H9 (cell line): ENCODE measurements around the gene ARPC5. TPM values are rescaled to one million over a fixed set of nuclear protein-coding genes. Genes with fewer than 3 reads are reported as not detected.

Experiments used
- DNase-seq: peaks from one replicate; pipeline ENCODE4 v3.0.0-alpha.2; 2017
- H2AFZ ChIP-seq: one replicate; pipeline ENCODE4 v1.6.1; 2013; ENCODE audit warnings: mild to moderate bottlenecking, low read length, control low read depth, moderate library complexity
- H2AK5ac ChIP-seq: 2 replicates; pipeline ENCODE4 v1.6.1; 2013; ENCODE audit warnings: low read length, control low read depth, mixed read lengths; ENCODE audit not compliant: insufficient read length
- H2BK120ac ChIP-seq: one replicate; pipeline ENCODE4 v1.6.1; 2013; ENCODE audit warnings: low read depth, mild to moderate bottlenecking, low read length, control low read depth, inconsistent platforms; ENCODE audit not compliant: poor library complexity, severe bottlenecking
- H2BK12ac ChIP-seq: 2 replicates; pipeline ENCODE4 v1.6.1; 2013; ENCODE audit warnings: low read length, control low read depth, mixed read lengths, low read depth; ENCODE audit not compliant: insufficient read length
- H2BK15ac ChIP-seq: 2 replicates; pipeline ENCODE4 v1.6.1; 2013; ENCODE audit warnings: low read depth, low read length, control low read depth
- H2BK20ac ChIP-seq: one replicate; pipeline ENCODE4 v1.6.1; 2013; ENCODE audit warnings: low read depth, mild to moderate bottlenecking, low read length, control low read depth, inconsistent platforms; ENCODE audit not compliant: poor library complexity, severe bottlenecking
- H2BK5ac ChIP-seq: 2 replicates; pipeline ENCODE4 v1.6.1; 2013; ENCODE audit warnings: low read length, control low read depth, mixed read lengths; ENCODE audit not compliant: insufficient read length
- H3K14ac ChIP-seq: 2 replicates; pipeline ENCODE4 v1.6.1; 2013; ENCODE audit warnings: low read length, control low read depth; ENCODE audit not compliant: insufficient read depth
- H3K18ac ChIP-seq: 2 replicates; pipeline ENCODE4 v1.6.1; 2013; ENCODE audit warnings: low read depth, mild to moderate bottlenecking, mixed read lengths, low read length, control low read depth; ENCODE audit not compliant: insufficient read length
- H3K23ac ChIP-seq: 2 replicates; pipeline ENCODE4 v1.6.1; 2013; ENCODE audit warnings: low read length, control low read depth, mixed read lengths, low read depth; ENCODE audit not compliant: insufficient read length
- H3K23me2 ChIP-seq: 2 replicates; pipeline ENCODE4 v1.6.1; 2013; ENCODE audit warnings: low read depth, mild to moderate bottlenecking, mixed read lengths, low read length, control low read depth; ENCODE audit not compliant: insufficient read length, poor library complexity, severe bottlenecking
- H3K27ac ChIP-seq: 2 replicates; pipeline ENCODE4 v1.5.1; 2013; ENCODE audit warnings: low read length, control low read depth, mixed read lengths, low read depth; ENCODE audit not compliant: insufficient read length
- H3K27me3 ChIP-seq: 2 replicates; pipeline ENCODE4 v1.6.1; 2013; ENCODE audit warnings: low read length, control low read depth, inconsistent platforms; ENCODE audit not compliant: insufficient read depth
- H3K4ac ChIP-seq: 2 replicates; pipeline ENCODE4 v1.6.1; 2013; ENCODE audit warnings: low read depth, mild to moderate bottlenecking, control low read depth, inconsistent platforms, low read length, moderate library complexity
- H3K4me1 ChIP-seq: 2 replicates; pipeline ENCODE4 v1.6.1; 2013; ENCODE audit warnings: low read length, control low read depth, inconsistent platforms; ENCODE audit not compliant: insufficient read depth
- H3K4me2 ChIP-seq: 2 replicates; pipeline ENCODE4 v1.6.1; 2013; ENCODE audit warnings: low read length, control low read depth, mixed read lengths; ENCODE audit not compliant: insufficient read length, insufficient read depth
- H3K56ac ChIP-seq: 2 replicates; pipeline ENCODE4 v1.6.1; 2013; ENCODE audit warnings: low read depth, mild to moderate bottlenecking, mixed read lengths, low read length, control low read depth; ENCODE audit not compliant: insufficient read length
- H3K79me1 ChIP-seq: 2 replicates; pipeline ENCODE4 v1.6.1; 2013; ENCODE audit warnings: low read depth, mild to moderate bottlenecking, moderate library complexity, low read length, control low read depth, inconsistent platforms; ENCODE audit not compliant: insufficient read depth, poor library complexity, severe bottlenecking
- H3K79me2 ChIP-seq: 2 replicates; pipeline ENCODE4 v1.6.1; 2013; ENCODE audit warnings: low read length, control low read depth, inconsistent platforms; ENCODE audit not compliant: insufficient read depth
- H3K9ac ChIP-seq: 2 replicates; pipeline ENCODE4 v1.6.1; 2013; ENCODE audit warnings: low read length, control low read depth, mixed read lengths; ENCODE audit not compliant: insufficient read length; ENCODE audit errors: extremely low read depth
- H3K9me3 ChIP-seq: one replicate; pipeline ENCODE4 v1.6.1; 2013; ENCODE audit warnings: low read depth, low read length, inconsistent platforms; ENCODE audit not compliant: control insufficient read depth
- H3T11ph ChIP-seq: one replicate; pipeline ENCODE4 v1.6.1; 2013; ENCODE audit warnings: mild to moderate bottlenecking, low read length, control low read depth, inconsistent platforms
- H4K20me1 ChIP-seq: one replicate; pipeline ENCODE4 v1.6.1; 2013; ENCODE audit not compliant: control insufficient read depth, insufficient read length, insufficient read depth
- H4K5ac ChIP-seq: 2 replicates; pipeline ENCODE4 v1.6.1; 2013; ENCODE audit warnings: low read depth, mild to moderate bottlenecking, mixed read lengths, low read length, control low read depth; ENCODE audit not compliant: insufficient read length
- H4K8ac ChIP-seq: replicated peaks from 2 replicates; pipeline ENCODE4 v1.6.1; 2013; ENCODE audit warnings: low read length, control low read depth, mixed read lengths, low read depth; ENCODE audit not compliant: insufficient read length
- H4K91ac ChIP-seq: 2 replicates; pipeline ENCODE4 v1.6.1; 2013; ENCODE audit warnings: low read depth, mild to moderate bottlenecking, moderate library complexity, mixed read lengths, low read length, control low read depth; ENCODE audit not compliant: insufficient read length
- H3K27ac Mint-ChIP-seq, 3 experiments: 2 replicates in 2 of 3; 3 replicates in 1 of 3; pipeline ENCODE4 v1.8.0; 2020 to 2021; ENCODE audit warnings: mixed read lengths in 3 of 3, mild to moderate bottlenecking in 1 of 3, moderate library complexity in 1 of 3
- H3K27me3 Mint-ChIP-seq: 2 replicates; pipeline ENCODE4 v1.8.0; 2021; ENCODE audit warnings: low read depth, mild to moderate bottlenecking, moderate library complexity, mixed read lengths
- H3K36me3 Mint-ChIP-seq, 3 experiments: 2 replicates in 2 of 3; 3 replicates in 1 of 3; pipeline ENCODE4 v1.8.0; 2020 to 2021; ENCODE audit warnings: low read depth in 3 of 3, mixed read lengths in 3 of 3; ENCODE audit not compliant: insufficient read depth in 1 of 3
- H3K4me1 Mint-ChIP-seq, 2 experiments: 2 replicates each; pipeline ENCODE4 v1.8.0; 2020; ENCODE audit warnings: mixed read lengths in 2 of 2
- H3K4me3 Mint-ChIP-seq, 2 experiments: 2 replicates in 1 of 2; 3 replicates in 1 of 2; pipeline ENCODE4 v1.8.0; 2020 to 2021; ENCODE audit warnings: mild to moderate bottlenecking in 2 of 2, mixed read lengths in 2 of 2, moderate library complexity in 1 of 2
- H3K9me3 Mint-ChIP-seq, 2 experiments: 2 replicates in 1 of 2; 3 replicates in 1 of 2; pipeline ENCODE4 v1.8.0; 2020; ENCODE audit warnings: mild to moderate bottlenecking in 2 of 2, mixed read lengths in 2 of 2, moderate library complexity in 1 of 2
- WGBS: extraction: QIAGEN DNeasy Blood & Tissue Kit; methylation state at CpG from one replicate; pipeline ENCODE4 v1.1.7; 2013; ENCODE audit warnings: missing lambda C conversion rate, low lambda C conversion rate, mixed read lengths; ENCODE audit not compliant: insufficient read length; ENCODE audit errors: extremely low coverage; 5-methylcytosine and 5-hydroxymethylcytosine counted together
- total RNA-seq: library from RNA; stranded (reverse); gene quantifications from 2 replicates; pipeline ENCODE4 v1.2.1, GENCODE V29; 2021
- TF ChIP-seq, protein P1 (sequence below): fragments of 200-600 bp; sonication (generic); conservative IDR thresholded peaks from 3 replicates; pipeline ENCODE4 v1.8.0; 2021; ENCODE audit warnings: antibody characterized with exemption, mild to moderate bottlenecking

ARPC5 gene
- total RNA-seq, 1 experiment from 2014 or later = 67.7 TPM

DNA sequence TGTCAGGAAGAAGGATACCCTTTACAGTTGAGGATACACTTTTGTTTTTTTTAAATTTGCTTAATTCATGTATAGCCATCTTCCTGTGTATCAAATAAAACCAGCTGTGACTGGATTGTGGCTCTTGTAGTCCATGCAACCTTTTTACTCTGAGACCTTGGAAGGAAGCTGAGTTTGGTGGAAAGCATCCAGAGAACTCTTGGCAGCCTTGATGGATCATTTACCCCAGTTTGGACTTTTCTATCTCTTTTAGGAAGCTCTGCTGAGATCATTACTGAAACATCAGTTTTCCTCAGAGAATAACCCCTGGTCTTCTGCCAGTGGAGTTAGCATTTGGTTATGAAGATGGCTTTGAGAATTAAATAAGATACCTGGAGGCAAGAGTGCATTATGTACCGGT is 38.8 kb upstream of the ARPC5 start:
- Histone ChIP-seq H2AFZ (no peak overlapping the region), H2BK5ac (no peak overlapping the region), H2BK12ac (no peak overlapping the region), H2BK15ac (no peak overlapping the region), H3K56ac (no peak overlapping the region), H3K14ac (no peak overlapping the region), H3K4me1 (no peaks in the 10 kb centered on the region), H3K4me2 (no peak overlapping the region), H4K8ac (no peak overlapping the region), H3K9ac (no peak overlapping the region), H3K23me2 (no peaks in the 10 kb centered on the region), H2AK5ac (no peak overlapping the region), H3K79me1 (no peaks in the 10 kb centered on the region), H4K20me1 (no peaks in the 10 kb centered on the region), H3K18ac (no peak overlapping the region), H3K27ac (no peak overlapping the region), H2BK120ac (no peak overlapping the region), H3K79me2 (no peaks in the 10 kb centered on the region), H3K23ac (no peak overlapping the region), H3T11ph (no peak overlapping the region), H2BK20ac (no peak overlapping the region), H3K27me3 (no peaks in the 10 kb centered on the region), H3K9me3 (no peaks in the 10 kb centered on the region), H3K4ac (no peak overlapping the region), H4K91ac (no peak overlapping the region), H4K5ac (no peak overlapping the region)
- H3K27ac Mint-ChIP-seq = no peak overlapping the region
- no peak for DNase-seq
- H3K36me3 Mint-ChIP-seq = peaks cover 0 to 8% (median 5%) of the 10 kb centered on the region in 3 experiments; a peak in 3 of 7 replicates
- no peak overlapping the region for H3K4me3 Mint-ChIP-seq
- TF ChIP-seq, protein P1, sequence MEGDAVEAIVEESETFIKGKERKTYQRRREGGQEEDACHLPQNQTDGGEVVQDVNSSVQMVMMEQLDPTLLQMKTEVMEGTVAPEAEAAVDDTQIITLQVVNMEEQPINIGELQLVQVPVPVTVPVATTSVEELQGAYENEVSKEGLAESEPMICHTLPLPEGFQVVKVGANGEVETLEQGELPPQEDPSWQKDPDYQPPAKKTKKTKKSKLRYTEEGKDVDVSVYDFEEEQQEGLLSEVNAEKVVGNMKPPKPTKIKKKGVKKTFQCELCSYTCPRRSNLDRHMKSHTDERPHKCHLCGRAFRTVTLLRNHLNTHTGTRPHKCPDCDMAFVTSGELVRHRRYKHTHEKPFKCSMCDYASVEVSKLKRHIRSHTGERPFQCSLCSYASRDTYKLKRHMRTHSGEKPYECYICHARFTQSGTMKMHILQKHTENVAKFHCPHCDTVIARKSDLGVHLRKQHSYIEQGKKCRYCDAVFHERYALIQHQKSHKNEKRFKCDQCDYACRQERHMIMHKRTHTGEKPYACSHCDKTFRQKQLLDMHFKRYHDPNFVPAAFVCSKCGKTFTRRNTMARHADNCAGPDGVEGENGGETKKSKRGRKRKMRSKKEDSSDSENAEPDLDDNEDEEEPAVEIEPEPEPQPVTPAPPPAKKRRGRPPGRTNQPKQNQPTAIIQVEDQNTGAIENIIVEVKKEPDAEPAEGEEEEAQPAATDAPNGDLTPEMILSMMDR = no peak
- H3K27me3 Mint-ChIP-seq = no peaks in the 10 kb centered on the region; the same call in 1 of the 2 replicates
- H3K9me3 Mint-ChIP-seq = peaks cover 5 to 10% of the 10 kb centered on the region in 2 experiments; a peak in 3 of 5 replicates
- WGBS = no CpG with 5 or more reads among the region's 1 CpG
- peaks cover 3 to 5% of the 10 kb centered on the region in 2 experiments; a peak in 3 of 4 replicates for H3K4me1 Mint-ChIP-seq
